ENCODE measurements around the gene LRRN4. TPM values are rescaled to one million over a fixed set of nuclear protein-coding genes. Genes with fewer than 3 reads are reported as not detected.

Gene LRRN4
- total and polyA plus RNA-seq, 4 donors = 0.14 to 0.18 (median 0.16) TPM

DNA sequence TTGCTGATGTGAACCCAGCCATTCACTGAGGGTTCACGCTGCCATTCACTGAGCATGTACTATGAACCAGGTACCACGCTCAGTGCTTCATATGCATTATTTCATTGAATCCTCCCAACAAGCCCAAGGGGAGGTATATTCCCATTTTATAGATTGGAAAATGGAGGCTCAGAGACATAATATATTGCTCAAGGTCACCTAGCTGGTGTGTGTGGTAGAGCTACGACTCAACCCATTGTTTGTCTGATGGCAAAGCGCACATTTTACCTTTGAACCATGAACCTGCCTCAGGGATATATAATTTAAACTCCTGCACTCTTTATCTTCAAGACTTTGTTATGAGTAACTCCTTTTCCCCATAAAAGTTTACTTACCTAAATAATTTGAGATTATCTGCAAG is 40.7 kb upstream of the LRRN4 start:
- TF ChIP-seq NR2F2 (IDR thresholded peaks at IDR 0.05) (no peak), FOXA2 (IDR thresholded peaks at IDR 0.05) (no peak), HNF4G (IDR thresholded peaks at IDR 0.05) (no peak), TAF1 (conservative IDR thresholded peaks at IDR 0.05) (no peak), RXRA (IDR thresholded peaks at IDR 0.05) (no peak), SP1 (IDR thresholded peaks at IDR 0.05) (no peak), JUND (IDR thresholded peaks at IDR 0.05) (no peak), MAX (IDR thresholded peaks at IDR 0.05) (no peak), HNF4A (conservative IDR thresholded peaks at IDR 0.05) (no peak), GABPA (IDR thresholded peaks at IDR 0.05 in 1 of 2, conservative IDR thresholded peaks at IDR 0.05 in 1 of 2) (no peak), FOXA1 (IDR thresholded peaks at IDR 0.05) (no peak)
- TF ChIP-seq, protein P1, sequence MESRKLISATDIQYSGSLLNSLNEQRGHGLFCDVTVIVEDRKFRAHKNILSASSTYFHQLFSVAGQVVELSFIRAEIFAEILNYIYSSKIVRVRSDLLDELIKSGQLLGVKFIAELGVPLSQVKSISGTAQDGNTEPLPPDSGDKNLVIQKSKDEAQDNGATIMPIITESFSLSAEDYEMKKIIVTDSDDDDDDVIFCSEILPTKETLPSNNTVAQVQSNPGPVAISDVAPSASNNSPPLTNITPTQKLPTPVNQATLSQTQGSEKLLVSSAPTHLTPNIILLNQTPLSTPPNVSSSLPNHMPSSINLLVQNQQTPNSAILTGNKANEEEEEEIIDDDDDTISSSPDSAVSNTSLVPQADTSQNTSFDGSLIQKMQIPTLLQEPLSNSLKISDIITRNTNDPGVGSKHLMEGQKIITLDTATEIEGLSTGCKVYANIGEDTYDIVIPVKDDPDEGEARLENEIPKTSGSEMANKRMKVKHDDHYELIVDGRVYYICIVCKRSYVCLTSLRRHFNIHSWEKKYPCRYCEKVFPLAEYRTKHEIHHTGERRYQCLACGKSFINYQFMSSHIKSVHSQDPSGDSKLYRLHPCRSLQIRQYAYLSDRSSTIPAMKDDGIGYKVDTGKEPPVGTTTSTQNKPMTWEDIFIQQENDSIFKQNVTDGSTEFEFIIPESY (IDR thresholded peaks at IDR 0.05) = no peak
- TF ChIP-seq, protein P2, sequence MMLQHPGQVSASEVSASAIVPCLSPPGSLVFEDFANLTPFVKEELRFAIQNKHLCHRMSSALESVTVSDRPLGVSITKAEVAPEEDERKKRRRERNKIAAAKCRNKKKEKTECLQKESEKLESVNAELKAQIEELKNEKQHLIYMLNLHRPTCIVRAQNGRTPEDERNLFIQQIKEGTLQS (IDR thresholded peaks at IDR 0.05) = no peak
- H3K4me1 ChIP-seq (ENCODE audit: control insufficient read depth in 4 of 4, insufficient read depth in 4 of 4, low read length in 3 of 4) = peaks cover 0 to 9% (median 0%) of the 10 kb centered on the region in 4 donors
- H3K4me3 ChIP-seq (ENCODE audit: low read depth in 1 of 3, low read length in 3 of 3) = no peak overlapping the region
- H3K9ac ChIP-seq (ENCODE audit: low read depth in 1 of 2, low read length in 2 of 2) = no peak overlapping the region
- H3K27ac ChIP-seq (ENCODE audit: low read depth in 1 of 2, low read length in 2 of 2) = no peak overlapping the region
- H3K9me3 ChIP-seq (ENCODE audit: control insufficient read depth in 4 of 4, low read length in 3 of 4) = no peaks in the 10 kb centered on the region
- no peaks in the 10 kb centered on the region for H3K27me3 ChIP-seq (ENCODE audit: control insufficient read depth in 4 of 4, insufficient read depth in 4 of 4, low read length in 3 of 4)
- no peak for DNase-seq (ENCODE audit: low spot score)
- H3K36me3 ChIP-seq (ENCODE audit: control insufficient read depth in 4 of 4, insufficient read depth in 3 of 4, low read depth in 1 of 4, low read length in 3 of 4) = no peaks in the 10 kb centered on the region
- 88% methylated on average over 4 of the region's 4 CpGs for WGBS

DNA sequence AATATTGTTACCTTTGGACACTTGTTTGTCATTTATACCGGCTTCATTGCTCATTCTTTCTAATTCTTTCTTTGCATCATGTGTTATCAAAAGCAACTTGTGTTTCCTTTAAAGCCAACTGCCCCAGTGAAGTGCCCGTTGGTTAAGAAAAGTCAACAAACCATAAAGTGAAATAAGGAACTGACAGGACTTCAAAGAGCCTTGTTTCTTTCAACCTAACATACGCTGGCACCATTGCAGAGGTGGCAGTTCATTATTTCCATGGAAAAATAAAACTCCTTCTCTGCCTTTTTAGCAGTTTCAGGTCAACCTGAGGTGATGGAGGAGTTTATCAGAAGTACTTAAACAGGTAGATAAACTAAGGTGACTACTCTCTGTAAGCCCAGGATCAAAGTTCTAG is 40.2 kb upstream of the LRRN4 start:
- Histone ChIP-seq H3K9ac (ENCODE audit: low read depth in 1 of 2, low read length in 2 of 2) (no peak overlapping the region), H3K27me3 (ENCODE audit: control insufficient read depth in 4 of 4, insufficient read depth in 4 of 4, low read length in 3 of 4) (no peaks in the 10 kb centered on the region), H3K4me1 (ENCODE audit: control insufficient read depth in 4 of 4, insufficient read depth in 4 of 4, low read length in 3 of 4) (peaks cover 0 to 9% (median 0%) of the 10 kb centered on the region in 4 donors), H3K4me3 (ENCODE audit: low read depth in 1 of 3, low read length in 3 of 3) (no peak overlapping the region), H3K9me3 (ENCODE audit: control insufficient read depth in 4 of 4, low read length in 3 of 4) (no peaks in the 10 kb centered on the region), H3K36me3 (ENCODE audit: control insufficient read depth in 4 of 4, insufficient read depth in 3 of 4, low read depth in 1 of 4, low read length in 3 of 4) (no peaks in the 10 kb centered on the region), H3K27ac (ENCODE audit: low read depth in 1 of 2, low read length in 2 of 2) (no peak overlapping the region)
- 66% methylated on average over 3 of the region's 3 CpGs for WGBS
- DNase-seq (ENCODE audit: low spot score) = no peak
- TF ChIP-seq REST (IDR thresholded peaks at IDR 0.05) (no peak), SP1 (IDR thresholded peaks at IDR 0.05) (no peak), HNF4A (conservative IDR thresholded peaks at IDR 0.05) (no peak), YY1 (IDR thresholded peaks at IDR 0.05) (no peak), MAX (IDR thresholded peaks at IDR 0.05) (no peak), RXRA (IDR thresholded peaks at IDR 0.05) (no peak), FOXA2 (IDR thresholded peaks at IDR 0.05) (no peak), JUND (IDR thresholded peaks at IDR 0.05) (no peak), GABPA (IDR thresholded peaks at IDR 0.05 in 1 of 2, conservative IDR thresholded peaks at IDR 0.05 in 1 of 2) (no peak), RAD21 (IDR thresholded peaks at IDR 0.05) (no peak), HNF4G (IDR thresholded peaks at IDR 0.05) (no peak), NR2F2 (IDR thresholded peaks at IDR 0.05) (no peak), EGR1 (IDR thresholded peaks at IDR 0.05; ENCODE audit: low read depth in 2 of 2) (no peak), TAF1 (conservative IDR thresholded peaks at IDR 0.05) (no peak), FOXA1 (IDR thresholded peaks at IDR 0.05) (no peak)
- TF ChIP-seq, protein P2 (IDR thresholded peaks at IDR 0.05) = no peak
- TF ChIP-seq, protein P1 (IDR thresholded peaks at IDR 0.05) = no peak
- TF ChIP-seq, protein P3, sequence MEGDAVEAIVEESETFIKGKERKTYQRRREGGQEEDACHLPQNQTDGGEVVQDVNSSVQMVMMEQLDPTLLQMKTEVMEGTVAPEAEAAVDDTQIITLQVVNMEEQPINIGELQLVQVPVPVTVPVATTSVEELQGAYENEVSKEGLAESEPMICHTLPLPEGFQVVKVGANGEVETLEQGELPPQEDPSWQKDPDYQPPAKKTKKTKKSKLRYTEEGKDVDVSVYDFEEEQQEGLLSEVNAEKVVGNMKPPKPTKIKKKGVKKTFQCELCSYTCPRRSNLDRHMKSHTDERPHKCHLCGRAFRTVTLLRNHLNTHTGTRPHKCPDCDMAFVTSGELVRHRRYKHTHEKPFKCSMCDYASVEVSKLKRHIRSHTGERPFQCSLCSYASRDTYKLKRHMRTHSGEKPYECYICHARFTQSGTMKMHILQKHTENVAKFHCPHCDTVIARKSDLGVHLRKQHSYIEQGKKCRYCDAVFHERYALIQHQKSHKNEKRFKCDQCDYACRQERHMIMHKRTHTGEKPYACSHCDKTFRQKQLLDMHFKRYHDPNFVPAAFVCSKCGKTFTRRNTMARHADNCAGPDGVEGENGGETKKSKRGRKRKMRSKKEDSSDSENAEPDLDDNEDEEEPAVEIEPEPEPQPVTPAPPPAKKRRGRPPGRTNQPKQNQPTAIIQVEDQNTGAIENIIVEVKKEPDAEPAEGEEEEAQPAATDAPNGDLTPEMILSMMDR (IDR thresholded peaks at IDR 0.05; ENCODE audit: low read depth, low read length, missing input control) = no peak

All from liver (tissue), 9 donors.